GM13977 (cell line): ENCODE data around the gene EFEMP1.
"Not testable (repeated sequence)": the region's sequence is repeated elsewhere in the genome, so short reads cannot be mapped to it uniquely, and the experiment has no call there.

Source experiments
- DNase-seq: peaks from one replicate; pipeline ENCODE4 v3.0.0; 2012; ENCODE audit warnings: low spot score
- in situ Hi-C: fragments of 300-500 bp; cut with MboI; formaldehyde crosslinking; loops from one replicate; pipeline ENCODE4 v1.12.0; 2022; ENCODE audit warnings: low sequenced_read_pairs, low pct_unique_long_range_greater_than_20kb, mixed read lengths, inconsistent platforms; ENCODE audit not compliant: unreplicated experiment
- TF ChIP-seq, protein P1 (sequence below): IDR thresholded peaks from 2 replicates; pipeline ENCODE4 v1.5.1; 2012; ENCODE audit warnings: mild to moderate bottlenecking, control low read depth; ENCODE audit not compliant: insufficient read depth; ENCODE audit errors: extremely low read depth, missing control alignments

The EFEMP1 gene

DNA sequence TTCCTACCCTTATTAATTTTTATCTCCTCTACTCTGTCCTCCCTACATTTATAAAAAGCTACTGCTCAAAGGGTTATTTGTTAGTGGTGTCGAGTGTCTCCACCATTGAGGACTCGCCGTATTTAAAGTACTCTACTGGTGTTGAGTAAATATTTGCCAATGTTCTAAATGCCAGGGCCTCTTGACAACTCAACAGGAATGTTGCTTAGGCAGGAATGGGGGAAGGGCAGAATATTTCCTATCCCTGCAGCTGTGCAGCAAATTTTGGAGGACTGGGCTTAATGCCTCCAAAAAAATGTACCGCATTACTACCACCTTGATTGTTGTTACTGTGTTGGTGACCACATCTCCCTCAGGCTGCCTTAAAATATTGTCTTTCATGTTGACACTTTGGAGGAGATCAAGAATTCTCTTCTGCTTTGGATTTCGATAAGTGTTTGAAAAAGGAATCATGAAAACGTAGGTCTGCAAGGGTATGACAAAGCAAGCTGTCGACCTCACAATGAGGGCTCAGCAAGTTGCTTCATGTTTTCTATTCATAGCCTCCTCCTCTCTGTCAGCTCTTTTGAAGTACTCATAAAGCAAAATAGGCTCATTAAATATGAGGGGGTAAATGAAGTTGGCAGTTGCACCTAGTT, 84.3 kb downstream of the EFEMP1 start:
- TF ChIP-seq, protein P1, sequence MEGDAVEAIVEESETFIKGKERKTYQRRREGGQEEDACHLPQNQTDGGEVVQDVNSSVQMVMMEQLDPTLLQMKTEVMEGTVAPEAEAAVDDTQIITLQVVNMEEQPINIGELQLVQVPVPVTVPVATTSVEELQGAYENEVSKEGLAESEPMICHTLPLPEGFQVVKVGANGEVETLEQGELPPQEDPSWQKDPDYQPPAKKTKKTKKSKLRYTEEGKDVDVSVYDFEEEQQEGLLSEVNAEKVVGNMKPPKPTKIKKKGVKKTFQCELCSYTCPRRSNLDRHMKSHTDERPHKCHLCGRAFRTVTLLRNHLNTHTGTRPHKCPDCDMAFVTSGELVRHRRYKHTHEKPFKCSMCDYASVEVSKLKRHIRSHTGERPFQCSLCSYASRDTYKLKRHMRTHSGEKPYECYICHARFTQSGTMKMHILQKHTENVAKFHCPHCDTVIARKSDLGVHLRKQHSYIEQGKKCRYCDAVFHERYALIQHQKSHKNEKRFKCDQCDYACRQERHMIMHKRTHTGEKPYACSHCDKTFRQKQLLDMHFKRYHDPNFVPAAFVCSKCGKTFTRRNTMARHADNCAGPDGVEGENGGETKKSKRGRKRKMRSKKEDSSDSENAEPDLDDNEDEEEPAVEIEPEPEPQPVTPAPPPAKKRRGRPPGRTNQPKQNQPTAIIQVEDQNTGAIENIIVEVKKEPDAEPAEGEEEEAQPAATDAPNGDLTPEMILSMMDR = no peak
- DNase-seq = no peak
- in situ Hi-C loops = no loop called here

DNA sequence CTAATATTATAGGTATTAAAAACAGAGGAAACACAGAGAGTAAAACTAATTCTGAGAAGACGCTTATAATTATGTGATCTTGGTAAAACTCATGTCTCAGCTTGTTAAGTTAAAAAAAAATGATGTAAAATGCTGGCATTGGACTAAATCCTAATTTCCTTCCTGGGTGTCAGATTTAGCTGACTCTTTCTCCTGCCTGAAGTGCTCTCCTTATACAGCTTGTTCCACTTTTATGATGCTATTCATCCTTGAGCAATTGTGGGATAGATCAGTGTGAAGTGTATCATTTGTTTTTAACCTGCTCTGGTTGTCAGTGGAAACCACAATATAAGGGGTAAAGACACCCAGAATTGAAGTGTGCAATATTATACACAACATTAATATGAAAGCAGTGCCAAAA, 84.9 kb downstream of the EFEMP1 start:
- in situ Hi-C loops = no loop called here
- DNase-seq = no peak
- TF ChIP-seq, protein P1 = no peak

DNA sequence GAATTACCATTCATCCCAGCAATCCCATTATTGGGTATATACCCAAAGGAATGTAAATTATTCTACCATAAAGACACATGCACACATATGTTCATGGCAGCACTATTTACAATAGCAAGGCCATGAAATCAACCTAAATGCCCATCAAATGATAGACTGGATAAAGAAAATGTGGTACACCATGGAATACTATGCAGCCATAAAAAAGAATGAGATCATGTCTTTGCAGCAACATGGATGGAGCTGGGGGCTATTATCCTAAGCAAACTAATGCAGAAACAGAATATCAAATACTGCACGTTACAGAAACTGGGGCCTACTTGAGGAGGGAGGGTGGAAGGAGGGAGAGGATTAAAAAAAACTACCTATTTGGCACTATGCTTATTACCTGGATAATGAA, 85.5 kb downstream of the EFEMP1 start:
- in situ Hi-C loops, DNase-seq: not testable (repeated sequence)

DNA sequence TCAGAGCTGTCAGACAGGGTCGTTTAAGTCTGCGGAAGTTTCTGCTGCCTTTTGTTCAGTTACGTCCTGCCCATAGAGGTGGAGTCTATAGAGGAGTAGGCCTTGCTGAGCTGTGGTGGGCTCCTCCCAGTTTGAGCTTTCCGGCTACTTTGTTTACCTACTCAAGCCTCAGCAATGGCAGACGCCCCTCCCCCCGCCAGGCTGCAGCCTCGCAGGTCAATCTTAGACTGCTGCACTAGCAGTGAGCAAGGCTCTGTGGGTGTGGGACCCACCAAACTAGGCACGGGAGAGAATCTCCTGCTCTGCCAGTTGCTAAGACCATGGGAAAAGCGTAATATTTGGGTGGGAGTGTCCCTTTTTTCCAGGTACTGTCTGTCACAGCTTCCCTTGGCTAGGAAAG, 86.5 kb downstream of the EFEMP1 start:
- in situ Hi-C loops = no loop called here
- TF ChIP-seq, protein P1 = no peak
- DNase-seq = no peak

DNA sequence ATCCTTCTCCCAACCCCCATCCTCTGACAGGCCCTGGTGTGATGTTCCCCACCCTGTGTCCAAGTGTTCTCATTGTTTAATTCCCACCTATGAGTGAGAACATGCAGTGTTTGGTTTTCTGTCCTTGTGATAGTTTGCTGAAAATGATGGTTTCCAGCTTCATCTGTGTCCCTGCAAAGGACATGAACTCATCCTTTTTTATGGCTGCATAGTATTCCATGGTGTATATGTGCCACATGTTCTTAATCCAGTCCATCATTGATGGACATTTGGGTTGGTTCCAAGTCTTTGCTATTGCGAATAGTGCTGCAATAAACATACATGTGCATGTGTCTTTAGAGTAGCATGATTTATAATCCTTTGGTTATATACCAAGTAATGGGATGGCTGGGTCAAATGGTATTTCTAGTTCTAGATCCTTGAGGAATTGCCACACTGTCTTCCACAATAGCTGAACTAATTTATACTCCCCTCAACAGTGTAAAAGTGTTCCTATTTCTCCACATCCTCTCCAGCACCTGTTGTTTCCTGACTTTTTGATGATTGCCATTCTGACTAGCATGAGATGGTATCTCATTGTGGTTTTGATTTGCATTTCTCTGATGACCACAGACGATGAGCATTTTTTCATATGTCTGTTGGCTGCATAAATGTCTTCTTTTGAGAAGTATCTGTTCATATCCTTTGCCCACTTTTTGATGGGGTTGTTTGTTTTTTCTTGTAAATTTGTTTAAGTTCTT, 91.7 kb downstream of the EFEMP1 start:
- DNase-seq, in situ Hi-C loops: not testable (repeated sequence)

DNA sequence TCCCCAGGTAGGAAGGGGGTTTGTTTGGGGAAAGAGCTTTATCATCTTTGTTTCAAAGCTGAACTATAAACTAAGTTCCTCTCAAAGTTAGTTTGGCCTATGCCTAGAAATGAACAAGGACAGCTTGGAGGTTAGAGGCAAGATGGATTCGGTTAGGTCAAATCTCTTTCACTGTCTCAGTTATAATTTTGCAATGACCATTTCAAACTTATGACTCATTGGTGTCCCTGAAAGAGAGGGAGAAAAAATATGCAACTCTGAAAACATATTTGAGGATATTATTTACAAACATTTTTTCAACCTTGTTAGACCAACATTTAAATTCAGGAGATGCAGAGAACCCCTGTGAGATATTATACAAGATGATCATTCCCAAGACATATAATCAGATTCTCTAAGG, 95.7 kb downstream of the EFEMP1 start:
- in situ Hi-C loops = no loop called here
- no peak for DNase-seq
- TF ChIP-seq, protein P1 = no peak

DNA sequence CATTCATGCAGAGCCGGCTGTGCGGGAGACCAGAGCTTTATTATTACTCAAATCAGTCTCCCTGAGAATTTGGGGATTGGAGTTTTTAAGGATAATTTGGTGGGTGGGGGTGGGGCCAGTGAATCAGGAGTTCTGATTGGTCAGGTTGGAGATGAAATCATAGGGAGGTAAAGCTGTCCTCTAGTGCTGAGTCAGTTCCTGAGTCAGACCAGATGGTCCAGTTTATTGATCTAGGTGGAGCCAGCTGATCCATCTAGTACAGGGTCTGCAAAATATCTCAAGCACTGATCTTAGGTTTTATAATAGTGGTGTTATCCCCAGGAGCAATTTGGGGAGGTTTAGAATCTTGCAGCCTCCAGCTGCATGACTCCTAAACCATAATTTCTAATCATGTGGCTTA, 96.2 kb downstream of the EFEMP1 start:
- in situ Hi-C loops, DNase-seq: not testable (repeated sequence)

DNA sequence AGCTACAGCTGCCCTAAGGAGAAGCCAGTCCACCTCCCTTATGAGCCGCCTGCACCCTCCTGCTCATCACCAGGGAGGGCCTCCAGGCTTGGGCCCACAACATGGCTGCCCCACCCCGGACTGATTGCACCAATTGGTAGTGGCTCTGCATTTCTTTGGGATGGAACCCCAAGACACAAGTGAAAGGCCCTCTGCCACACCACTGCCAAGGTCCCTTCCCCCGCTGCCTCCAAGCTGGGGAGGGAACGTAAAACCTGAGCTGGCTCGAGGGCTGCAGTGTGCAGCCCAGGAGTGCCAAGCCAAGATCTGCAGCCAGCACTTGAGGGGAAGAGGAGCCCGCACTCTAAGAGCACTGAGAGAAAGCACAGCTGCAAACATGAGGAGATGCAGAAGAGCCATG, 97.3 kb downstream of the EFEMP1 start:
- TF ChIP-seq, protein P1 = no peak
- in situ Hi-C loops = no loop called here
- no peak for DNase-seq
